Activated CD8-positive, alpha-beta memory T cell treated with anti-CD3 and anti-CD28 coated beads, Interleukin-2, amount 50 U/mL, for 1 hour (primary cell): ENCODE data around the gene MPRIP.

Source experiments
- DNase-seq: peaks from one replicate; pipeline ENCODE4 v3.0.0-alpha.2; 2020; ENCODE audit errors: extremely low read depth

The MPRIP gene

DNA sequence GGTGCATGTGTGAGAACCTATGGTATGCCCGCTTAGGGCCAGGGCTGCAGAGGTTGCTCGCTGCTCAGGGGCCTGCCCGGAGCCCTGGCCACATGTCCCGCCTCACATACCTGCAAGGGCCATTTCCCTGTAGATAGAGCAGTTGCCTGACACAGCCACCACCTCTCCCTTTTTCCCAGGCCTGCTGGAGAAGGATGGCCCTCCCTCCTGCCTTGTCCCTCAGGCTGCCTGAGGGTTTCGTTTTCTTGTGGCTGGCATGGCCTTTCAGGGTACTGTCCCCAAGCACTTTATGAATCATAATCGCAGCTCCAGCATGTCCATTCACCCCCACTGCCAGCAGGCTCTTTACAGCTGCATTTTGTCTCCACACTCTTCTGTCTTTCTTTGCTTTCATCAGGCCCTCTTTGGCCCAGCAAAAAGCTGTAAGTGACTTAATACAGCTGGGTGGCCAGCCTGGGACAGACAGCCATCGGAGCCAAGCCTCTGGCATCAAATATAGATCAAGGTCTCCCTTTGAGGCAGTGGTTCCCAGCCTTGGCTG is 65.7 kb downstream of the MPRIP start:
- DNase-seq = no peak

DNA sequence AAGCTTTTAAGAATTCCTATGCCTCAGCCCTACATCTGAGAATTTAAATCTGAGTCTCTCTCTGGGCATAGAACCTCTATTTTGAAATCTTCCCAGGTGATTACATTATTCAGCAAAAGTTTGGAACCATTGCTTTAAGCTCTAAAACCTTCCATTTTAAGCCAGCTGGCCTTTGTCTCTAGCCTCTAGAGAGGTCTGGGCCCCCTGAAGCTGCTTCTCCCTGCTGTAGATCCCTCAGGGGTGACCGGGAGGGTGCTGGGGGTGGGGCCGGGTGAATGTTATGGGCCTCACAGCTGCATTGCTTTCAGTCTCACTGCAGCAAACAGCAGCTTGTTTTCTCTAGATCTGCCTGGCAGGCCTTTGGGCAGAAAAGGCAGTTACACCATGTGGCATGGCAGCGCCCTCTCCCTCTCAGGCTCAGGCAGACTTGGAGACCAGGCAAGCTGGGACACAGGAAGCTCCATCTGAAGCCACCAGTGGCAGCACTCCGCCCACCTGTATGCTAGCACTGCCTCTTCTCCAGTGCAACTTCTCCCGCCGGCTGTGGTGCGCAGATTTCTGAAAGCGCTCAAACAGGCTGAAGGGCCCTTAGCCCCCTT is 66.3 kb downstream of the MPRIP start:
- DNase-seq = no peak

DNA sequence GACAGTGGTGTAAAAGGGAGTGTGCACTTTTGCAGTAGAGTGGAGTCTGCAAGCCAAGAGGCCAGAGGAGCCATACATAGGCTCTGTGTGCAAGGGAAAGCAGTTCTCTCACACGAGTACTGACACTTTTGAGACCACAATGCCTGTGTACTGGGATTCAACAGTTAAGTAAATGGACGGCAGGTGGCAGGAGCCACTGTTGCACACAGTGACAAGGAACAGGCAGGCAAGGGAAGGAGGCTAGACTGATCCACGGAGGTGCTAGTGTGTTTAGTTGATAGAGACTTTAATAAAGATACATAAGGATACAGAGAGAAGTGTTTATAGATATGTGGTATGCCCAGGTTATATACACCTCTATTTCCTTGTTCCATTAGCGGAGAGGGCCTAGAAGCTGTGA is 67.0 kb downstream of the MPRIP start:
- no peak for DNase-seq

DNA sequence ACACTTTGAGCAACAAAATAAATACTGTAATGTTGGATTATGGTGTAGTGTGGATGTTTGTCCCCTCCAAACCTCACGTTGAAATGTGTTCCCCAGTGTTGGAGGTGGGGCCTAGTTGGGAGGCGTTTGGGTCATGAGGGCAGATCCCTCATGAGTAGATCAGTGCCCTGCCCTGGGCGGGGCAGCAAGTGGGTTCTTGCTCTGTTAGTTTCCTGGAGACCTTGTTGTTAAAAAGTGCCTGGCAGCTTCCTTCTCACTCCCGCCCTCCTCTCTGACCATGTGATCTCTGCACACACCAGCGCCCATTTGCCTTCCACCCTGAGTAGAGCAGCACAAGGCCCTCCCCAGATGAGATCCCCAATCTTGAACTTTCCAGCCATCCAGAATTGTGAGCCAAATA is 67.7 kb downstream of the MPRIP start:
- DNase-seq = no peak

DNA sequence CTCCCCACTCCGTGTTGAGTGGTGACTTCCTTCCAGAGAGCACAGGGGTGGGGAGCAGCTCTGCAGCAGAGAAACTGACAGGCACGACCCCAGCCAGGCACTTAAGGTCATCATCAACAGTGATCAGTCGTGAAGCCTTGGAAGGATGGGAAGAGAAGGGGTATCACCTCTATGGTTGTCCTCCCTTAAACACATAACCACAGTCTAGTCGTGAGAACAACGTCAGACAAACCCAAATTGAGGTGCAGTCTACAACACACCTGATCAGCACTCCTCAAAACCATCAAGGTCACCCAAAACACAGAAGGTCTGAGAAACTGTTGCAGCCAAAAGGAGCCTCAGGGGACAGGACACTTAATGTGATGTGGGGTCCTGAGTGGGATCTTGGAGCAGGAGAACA is 68.3 kb downstream of the MPRIP start:
- no peak for DNase-seq

DNA sequence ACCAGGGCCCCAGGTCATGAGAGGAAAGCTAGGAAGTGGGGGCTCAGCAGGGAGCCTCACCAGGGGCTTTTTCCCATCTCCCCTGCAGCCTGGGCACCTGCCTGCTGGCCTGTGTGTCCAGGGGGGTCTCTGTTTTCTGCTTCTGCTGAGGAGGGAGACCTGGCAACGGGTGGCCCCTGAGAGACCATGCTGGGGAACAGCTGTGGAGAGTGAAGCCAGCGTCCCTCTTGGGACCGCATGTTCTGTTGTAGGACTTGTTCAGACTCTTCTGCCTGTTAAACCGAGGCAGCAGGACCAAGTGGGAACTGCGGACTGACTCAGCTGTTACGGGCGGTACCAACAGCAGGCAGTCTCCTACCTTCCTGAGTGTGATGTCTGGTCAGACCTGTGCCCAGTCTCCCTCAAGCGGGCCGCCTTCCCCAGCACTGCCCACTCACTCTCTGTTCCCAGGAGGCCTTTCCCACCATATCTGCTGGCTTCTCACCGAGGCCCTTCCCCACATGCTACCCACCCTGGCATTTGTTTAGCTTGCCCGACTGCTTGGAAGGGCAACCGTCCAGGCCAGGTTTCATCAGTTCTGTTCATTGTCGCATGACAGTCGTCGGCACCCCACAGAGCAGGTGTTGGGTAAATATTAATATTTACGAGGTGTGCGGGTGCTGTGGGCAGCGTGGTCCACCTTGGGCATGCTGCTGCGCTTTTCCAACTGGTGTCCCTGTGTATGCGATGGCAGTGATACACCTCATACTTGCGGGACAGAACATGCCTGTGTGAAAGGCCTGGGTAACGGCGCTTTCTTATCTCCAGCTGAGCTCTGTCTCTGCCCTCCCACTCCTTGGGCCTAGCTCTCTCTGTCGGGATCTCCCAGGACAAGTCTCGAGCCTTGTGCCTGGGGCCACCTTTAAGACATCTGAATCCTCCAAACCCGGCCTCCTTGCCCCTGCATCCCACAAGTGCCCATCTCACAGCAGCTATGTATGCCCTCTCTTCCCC is 69.4 kb downstream of the MPRIP start:
- DNase-seq = no peak

DNA sequence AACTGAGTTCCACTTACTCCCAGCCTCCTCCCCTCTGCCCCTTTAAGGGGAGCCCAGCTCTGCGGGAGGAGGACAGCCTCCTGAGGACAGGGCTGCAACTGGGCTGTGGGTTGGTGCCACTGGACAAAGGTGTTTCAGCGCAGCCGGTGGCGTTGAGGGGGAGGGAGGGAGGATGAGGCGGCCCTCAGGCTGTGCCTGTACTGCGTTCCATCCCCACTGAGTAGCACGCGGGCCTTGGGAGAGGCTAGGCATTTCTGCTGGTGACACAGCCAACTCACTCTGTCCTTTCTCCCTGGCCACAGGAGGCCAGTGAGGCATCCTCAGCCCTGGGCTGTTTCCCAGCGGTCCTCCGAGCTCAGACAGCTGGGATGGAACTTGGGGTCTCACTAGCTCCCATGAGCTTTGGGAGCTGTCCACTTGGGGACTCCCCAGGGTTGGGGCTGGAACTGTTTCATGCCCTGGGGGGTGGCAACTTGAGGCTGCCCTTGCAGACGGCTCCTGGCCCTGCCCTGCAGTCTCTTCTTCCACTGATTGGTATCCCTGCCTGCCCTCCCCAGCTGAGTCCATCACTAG is 70.5 kb downstream of the MPRIP start:
- no peak for DNase-seq

DNA sequence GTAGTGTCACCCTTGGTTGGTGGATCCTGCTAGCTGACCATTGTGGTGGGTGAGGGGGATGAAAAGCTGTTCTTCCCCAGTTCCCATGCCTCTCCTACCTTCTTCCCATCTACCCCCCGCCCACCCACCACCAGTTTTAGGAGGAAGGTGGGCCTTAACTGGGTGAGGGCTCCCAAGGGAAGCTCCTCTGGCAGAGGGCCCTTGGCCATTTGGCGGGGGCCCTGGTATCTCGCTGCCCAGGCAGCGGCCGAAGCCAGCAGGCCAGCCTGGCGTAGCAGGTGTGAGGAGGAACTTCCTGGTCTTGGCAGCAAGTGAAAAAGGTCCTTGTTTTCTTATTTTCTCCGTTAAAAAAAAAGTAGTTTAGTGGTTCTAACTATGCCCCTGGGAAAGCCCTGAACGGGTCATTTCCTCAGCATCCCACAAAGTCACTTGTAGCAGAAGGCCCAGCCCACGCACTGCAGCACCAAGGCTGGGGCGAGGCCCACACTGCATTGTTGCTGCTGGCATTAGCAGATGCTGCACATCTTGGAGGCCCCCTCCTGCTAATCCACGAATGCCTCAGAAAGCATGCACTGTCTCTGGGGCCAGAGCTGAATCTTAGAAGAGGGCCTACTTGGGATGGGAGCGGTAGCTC is 72.5 kb downstream of the MPRIP start:
- no peak for DNase-seq

DNA sequence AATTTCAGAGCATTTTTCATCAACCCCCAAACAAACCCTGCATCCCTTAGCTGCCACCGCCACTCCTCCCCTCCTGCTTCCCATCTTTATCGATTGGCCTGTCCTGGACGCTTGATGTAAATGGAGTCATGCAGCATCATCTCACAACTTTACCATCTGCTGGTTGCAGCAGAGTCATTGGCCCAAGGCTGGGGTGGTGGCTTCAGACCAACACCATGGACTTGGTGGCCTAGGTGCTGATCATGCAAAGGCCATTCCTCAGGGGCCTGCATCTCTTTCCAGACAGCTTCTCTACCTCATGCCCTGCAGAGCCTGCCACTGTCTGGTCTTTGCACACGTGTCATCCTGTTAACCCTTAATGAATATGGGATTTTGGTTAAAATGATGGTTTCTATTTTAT is 73.4 kb downstream of the MPRIP start:
- DNase-seq = no peak

DNA sequence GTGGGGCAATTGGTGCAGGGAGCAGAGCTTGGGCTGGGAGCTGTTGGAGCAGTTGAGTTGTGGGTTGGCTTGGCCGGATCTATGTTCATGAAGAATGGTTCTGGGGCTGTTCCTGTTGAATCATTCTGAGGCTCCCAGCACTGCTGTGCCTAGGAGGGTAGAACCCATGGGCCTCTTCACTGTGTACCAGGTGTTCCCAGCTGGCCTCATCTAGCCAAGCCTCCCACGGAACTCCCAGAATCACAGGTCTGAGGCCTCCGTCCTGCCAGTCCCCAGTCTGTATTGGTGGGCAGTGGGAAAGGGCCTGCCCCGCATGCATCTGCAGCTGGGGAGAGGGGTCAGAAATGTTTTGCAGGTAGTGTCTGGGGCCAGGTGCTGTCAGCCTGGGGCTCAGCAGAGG is 74.1 kb downstream of the MPRIP start:
- DNase-seq = no peak

DNA sequence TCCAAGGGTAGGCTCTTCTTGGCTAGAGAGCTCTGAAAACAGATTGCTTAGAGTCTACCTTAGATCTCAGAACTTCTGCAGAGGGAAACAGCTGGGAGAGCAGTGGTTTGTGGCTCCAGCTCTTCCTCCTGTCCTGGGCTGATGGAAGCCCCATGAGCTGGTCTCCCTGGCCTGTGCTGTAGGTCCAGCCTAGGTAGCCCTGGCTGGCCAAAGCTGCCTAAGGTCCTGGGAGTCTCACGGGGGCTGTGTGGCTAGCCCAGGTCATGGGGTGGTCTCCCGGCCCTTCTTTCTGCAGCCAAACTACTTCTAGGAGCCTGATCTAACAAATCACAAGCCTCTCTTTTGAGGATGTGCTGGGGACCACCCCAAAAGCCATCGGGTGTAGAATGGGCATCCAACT is 75.7 kb downstream of the MPRIP start:
- DNase-seq = no peak

DNA sequence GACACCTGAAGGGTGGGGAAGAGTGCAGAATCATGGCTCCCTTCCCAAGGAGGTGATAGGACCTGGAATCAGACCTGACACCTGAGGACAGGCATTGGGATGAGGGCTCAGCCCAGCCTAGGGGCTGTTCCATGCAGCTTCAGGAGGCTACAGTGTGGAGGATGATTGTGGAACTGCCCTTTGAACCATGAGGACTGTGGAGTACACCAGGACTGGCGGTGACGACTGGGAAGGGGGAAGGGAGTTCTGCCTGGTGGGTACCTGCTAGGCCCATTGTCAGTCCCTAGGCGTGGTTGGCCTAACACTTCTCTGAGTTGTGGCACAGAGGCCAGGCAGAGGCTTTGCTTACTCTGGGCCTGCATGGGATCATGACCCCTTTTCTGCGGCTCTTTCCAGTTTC is 76.1 kb downstream of the MPRIP start:
- DNase-seq = no peak

DNA sequence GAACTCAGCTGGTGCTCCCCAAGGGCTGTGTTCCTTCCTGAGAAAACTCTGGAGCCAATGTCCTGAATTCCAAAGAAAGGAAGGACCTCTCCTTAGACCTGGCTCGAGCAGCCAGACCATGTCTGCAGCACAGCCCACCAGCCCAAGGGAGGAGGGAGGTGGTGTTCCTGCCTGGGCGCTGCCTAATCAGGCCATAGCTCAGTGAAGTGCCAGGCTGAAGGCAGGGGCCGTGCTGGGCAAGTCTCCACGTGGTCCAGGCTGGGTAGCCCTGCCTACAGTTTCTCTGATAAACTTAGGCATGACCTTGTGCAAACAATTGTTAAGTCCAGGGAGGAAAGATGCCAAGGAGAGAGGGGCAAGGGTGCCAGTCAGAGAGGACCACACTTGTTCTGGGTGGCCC is 76.8 kb downstream of the MPRIP start:
- no peak for DNase-seq

DNA sequence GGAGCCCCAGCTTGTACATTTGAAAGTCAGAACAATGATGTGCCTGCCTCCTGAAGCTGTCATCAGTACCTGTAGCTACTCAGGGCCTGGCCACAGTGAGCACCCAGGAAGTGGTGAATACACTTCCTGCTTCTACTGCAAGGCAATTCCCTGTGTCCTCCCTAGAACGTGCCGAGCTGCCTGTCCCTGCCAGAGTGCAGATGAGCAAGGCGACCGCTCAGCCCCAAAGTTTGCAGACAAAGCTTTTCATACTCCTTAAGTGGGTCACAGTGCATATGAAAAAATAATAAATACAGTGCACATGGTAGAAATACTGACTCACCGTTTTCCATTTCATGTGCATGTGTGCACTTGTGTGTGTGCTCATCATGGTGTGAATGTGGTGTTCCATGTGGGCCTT is 77.3 kb downstream of the MPRIP start:
- DNase-seq = peak; percentile 37

DNA sequence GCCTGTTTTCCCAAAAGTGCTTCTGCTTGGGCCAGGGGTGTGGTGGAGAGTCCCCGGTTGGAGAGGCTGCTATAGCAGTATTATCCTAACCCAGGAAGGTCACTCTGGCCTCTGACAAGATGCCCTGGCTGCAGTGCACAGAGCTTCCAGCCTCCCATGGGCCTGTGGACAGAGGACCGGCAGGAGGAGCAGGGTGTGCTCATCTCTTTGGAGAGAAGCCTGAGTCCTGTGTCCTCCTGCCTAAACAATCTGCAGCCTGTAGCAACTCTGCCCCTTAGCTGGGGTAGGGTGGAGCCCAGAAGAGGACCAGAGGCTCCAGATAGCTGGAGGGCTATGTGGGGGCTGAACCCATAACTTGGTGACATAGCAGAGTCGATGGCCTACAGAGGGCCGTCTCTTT is 78.0 kb downstream of the MPRIP start:
- no peak for DNase-seq

DNA sequence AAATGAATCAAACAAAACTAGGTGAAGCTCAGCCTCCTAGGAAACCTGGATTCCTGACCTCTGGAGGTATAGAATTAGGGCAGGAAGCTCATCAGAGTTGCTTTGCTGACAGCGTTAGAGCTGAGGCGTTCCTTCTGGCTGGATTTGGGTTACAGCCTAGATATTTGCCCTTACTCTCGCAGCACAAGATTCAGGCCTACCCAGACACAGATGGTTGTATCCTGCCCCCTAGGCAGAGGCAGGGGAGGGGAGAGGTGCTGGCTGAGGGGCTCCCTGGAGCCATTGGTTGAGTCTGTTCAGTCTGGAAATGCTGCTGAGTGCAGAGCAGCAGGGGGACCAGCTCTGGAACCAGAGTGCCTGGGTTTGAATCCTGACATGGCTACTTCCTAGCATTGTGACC is 78.4 kb downstream of the MPRIP start:
- no peak for DNase-seq

DNA sequence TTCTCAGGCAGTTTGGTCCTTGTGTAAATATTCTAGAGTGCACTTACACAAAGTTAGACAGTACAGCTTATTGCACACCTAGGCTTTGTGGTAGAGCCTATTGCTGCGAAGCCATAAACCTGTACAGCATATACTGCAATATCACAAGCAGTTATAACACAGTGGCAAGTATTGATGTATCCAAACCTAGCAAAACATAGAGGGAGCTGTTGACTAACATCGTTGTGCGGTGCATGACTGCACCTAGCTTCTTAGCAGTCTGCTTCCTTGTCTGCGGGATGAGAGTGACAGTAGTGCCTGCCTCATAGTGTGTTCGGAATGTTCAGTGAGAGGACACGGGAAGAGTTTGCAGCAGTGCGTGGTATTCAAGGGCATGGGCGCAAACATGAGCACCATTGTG is 78.9 kb downstream of the MPRIP start:
- no peak for DNase-seq

DNA sequence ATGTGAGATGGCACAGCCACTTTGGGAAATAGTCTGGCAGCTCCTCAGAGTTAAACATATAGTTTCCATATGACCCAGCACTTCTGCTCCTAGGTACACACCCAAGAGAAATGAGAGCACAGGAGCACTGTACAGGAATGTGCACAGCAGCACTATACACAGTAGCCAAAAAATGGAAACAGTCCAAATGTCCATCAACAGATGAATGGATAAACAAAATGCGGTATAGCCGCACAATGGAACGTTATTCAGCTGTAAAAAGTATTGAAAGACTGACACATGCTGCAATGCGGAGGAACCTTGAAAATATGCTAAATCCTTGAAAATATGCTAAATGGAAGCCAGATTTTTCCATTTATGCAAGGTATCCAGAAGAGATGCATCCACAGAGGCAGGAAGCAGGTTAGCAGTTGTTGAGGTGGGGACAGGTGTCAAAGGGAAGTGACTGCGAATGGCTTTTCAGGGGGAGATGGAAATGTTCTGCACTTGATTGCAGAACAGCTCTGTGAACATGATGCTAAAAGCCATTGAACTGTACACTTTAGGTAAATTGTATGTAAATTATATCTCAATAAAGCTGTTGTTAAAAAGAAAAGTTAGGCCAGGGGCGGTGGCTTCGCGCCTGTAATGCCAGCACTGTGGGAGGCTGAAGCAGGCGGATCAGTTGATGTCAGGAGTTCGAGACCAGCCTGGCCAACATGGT is 80.7 kb downstream of the MPRIP start:
- no peak for DNase-seq

DNA sequence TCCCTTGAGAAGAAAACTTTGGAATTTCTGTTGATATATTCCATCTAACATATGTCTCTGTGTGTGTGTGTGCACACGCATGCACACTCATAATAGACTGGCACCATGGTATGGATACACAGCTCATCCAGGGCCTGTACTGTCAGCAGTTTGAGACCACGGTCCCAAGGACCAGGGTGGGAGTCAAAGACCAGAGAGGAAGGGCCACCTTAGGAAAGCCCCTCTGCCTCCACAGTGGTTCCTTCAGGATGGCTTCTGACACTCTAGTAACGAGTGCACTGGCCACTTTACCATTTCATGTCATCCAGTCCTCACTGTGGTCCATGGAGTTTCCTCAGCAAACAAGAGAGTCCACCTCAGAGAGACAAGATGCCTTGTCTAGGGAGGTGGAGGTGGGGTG is 82.1 kb downstream of the MPRIP start:
- DNase-seq = no peak

DNA sequence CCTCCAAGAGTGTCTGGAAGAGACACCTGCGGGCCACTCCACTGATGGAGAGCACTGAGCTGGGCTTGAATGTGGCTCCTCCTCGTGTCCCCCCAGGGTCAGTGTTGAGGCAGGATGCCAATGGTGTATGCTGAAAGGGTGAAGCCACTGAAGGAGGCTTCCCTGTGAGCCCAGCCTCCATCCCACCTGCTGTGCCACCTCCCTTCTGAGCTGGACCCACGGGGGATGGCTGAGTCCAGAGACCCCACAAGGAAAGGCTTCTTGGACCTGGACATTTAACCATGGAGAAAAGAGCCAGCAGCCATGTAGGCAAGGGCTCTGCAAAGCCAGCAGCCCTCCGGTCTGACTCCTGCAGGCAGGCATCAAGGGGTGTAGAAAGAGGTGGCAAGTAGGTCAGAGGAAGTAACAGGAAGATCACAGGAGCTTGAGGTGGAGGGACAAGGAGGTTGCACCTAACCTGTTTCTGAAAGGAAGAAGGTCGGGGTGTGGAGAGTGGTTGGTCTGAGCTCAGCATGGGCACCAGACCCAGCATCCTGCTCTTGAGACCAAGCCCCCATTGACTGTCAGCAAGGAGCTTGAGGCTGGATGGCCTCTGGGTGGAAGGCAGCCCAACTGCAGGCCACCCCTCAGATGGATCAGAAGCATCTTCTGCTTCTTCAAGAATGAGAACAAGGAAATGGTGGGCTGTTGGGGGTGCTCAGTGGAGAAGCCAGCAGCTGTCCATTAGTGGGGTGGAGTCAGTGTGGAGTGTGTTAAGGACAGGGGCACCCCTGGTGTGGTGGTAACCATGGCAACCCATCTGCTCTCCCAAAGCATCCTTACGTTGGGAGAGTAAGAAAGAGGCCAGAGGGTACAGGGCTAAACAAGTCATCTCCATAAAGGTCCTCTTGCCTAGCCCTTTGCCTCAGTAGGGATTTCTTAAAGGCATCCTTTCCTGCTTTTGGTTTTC is 83.2 kb downstream of the MPRIP start:
- DNase-seq = no peak
